K562 (cell line): ENCODE results near the gene MRPL32.

ENCODE experiments used
- CBFB ChIP-seq: sonication (generic); formaldehyde crosslinking; IDR thresholded peaks from 2 replicates; pipeline ENCODE4 v1.4.0; 2020; ENCODE audit warnings: mild to moderate bottlenecking, missing genetic modification reagents
- FOXP4 ChIP-seq: sonication (generic); formaldehyde crosslinking; IDR thresholded peaks from 2 replicates; pipeline ENCODE4 v1.8.0; 2022; ENCODE audit warnings: mild to moderate bottlenecking, missing genetic modification reagents, borderline replicate concordance
- MCM7 ChIP-seq, 2 experiments: fragments of 450-650 bp; IDR thresholded peaks; 2 replicates each; pipeline ENCODE4 v1.6.1; 2016 to 2018
- POLR2A ChIP-seq: fragments of 450-650 bp; conservative IDR thresholded peaks from 2 replicates; pipeline ENCODE4 v1.6.1; 2016
- POLR2AphosphoS5 ChIP-seq: IDR thresholded peaks from 2 replicates; pipeline ENCODE4 v1.6.1; 2011; ENCODE audit warnings: mild to moderate bottlenecking, low read depth, low read length, moderate library complexity; ENCODE audit not compliant: control insufficient read depth, insufficient read depth
- RAD21 ChIP-seq, 2 experiments: fragments of 250-450 bp in 1 of 2; fragments of 450-650 bp in 1 of 2; sonication (Bioruptor Pico) in 1 of 2; formaldehyde crosslinking in 1 of 2; IDR thresholded peaks in 1 of 2; conservative IDR thresholded peaks in 1 of 2; 2 replicates each; pipeline versions ENCODE4 v1.4.0 to v1.8.0; 2020 to 2022; ENCODE audit warnings: mild to moderate bottlenecking in 2 of 2, moderate library complexity in 1 of 2
- SMAD4 ChIP-seq: fragments of 250-450 bp; sonication (Bioruptor Pico); conservative IDR thresholded peaks from 2 replicates; pipeline ENCODE4 v1.8.0; 2021; ENCODE audit warnings: inconsistent platforms, mild to moderate bottlenecking, moderate library complexity
- ZNF764 ChIP-seq: fragments of 250-450 bp; sonication (Bioruptor Pico); IDR thresholded peaks from 2 replicates; pipeline ENCODE4 v1.4.0; 2020; ENCODE audit warnings: low read depth, mild to moderate bottlenecking, moderate library complexity
- TF ChIP-seq, protein P1 (sequence below): fragments of 250-450 bp; sonication (Bioruptor Pico); IDR thresholded peaks from 2 replicates; pipeline ENCODE4 v1.8.0; 2021; ENCODE audit warnings: moderate library complexity, mild to moderate bottlenecking, inconsistent platforms
- TF ChIP-seq, protein P2 (sequence below), 3 experiments: IDR thresholded peaks in 2 of 3; conservative IDR thresholded peaks in 1 of 3; 2 replicates each; pipeline ENCODE4 v1.5.1; 2011 to 2012; ENCODE audit warnings: low read length in 3 of 3, mild to moderate bottlenecking in 3 of 3, control low read depth in 2 of 3, improper control_type of control experiment in 1 of 3, inconsistent platforms in 1 of 3, low read depth in 1 of 3, mixed read lengths in 1 of 3, moderate library complexity in 1 of 3; ENCODE audit not compliant: insufficient read depth in 2 of 3

DNA sequence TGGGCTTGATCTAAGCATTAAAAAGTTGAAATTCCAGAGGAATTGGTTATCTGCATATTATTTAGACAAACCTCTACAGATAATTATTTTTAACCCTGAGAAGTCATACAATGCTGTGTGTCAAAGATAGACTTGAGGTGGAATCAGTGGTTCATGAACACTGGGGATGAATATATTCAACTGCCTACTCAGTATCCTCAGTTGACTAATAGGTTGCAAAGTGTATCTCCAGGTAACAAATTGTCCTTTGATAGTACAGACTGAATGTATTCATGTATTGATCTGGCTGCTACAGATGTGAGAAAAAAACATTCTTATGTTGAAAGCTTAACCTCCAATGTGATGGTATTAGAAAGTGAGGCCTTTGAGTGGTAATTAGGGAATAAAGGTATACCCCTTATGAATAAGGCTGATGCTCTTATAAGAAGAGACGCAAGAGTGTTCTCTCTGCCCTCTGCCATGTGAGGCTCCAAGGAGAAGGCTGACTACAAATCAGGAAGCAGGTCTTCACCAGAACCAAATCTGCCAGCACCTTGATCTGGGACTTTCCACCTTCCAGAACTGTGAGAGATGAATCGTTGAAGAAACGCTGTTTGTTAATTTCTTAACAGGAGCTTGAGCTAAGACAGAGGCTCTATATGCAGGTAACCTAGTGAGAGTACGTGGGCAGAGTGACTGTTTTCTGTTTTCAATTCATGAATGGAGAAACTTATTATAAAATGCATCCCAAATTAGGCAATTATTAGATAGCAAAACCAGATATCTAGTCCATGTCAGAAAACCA lies 7.5 kb downstream of the MRPL32 start:
- TF ChIP-seq CBFB (CRISPR knock-in tag) (no peak), POLR2AphosphoS5 (peak; percentile 28; the same call in 1 of the 2 replicates), SMAD4 (no peak), ZNF764 (CRISPR knock-in tag) (no peak), RAD21 (CRISPR knock-in tag; conservative IDR thresholded peaks at IDR 0.05 in 1 of 2, IDR thresholded peaks at IDR 0.05 in 1 of 2) (no peak), FOXP4 (CRISPR knock-in tag) (no peak), MCM7 (IDR thresholded peaks at IDR 0.05) (no peak), POLR2A (no peak)
- TF ChIP-seq, protein P1, sequence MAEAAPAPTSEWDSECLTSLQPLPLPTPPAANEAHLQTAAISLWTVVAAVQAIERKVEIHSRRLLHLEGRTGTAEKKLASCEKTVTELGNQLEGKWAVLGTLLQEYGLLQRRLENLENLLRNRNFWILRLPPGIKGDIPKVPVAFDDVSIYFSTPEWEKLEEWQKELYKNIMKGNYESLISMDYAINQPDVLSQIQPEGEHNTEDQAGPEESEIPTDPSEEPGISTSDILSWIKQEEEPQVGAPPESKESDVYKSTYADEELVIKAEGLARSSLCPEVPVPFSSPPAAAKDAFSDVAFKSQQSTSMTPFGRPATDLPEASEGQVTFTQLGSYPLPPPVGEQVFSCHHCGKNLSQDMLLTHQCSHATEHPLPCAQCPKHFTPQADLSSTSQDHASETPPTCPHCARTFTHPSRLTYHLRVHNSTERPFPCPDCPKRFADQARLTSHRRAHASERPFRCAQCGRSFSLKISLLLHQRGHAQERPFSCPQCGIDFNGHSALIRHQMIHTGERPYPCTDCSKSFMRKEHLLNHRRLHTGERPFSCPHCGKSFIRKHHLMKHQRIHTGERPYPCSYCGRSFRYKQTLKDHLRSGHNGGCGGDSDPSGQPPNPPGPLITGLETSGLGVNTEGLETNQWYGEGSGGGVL (CRISPR knock-in tag), result no peak
- TF ChIP-seq, protein P2, sequence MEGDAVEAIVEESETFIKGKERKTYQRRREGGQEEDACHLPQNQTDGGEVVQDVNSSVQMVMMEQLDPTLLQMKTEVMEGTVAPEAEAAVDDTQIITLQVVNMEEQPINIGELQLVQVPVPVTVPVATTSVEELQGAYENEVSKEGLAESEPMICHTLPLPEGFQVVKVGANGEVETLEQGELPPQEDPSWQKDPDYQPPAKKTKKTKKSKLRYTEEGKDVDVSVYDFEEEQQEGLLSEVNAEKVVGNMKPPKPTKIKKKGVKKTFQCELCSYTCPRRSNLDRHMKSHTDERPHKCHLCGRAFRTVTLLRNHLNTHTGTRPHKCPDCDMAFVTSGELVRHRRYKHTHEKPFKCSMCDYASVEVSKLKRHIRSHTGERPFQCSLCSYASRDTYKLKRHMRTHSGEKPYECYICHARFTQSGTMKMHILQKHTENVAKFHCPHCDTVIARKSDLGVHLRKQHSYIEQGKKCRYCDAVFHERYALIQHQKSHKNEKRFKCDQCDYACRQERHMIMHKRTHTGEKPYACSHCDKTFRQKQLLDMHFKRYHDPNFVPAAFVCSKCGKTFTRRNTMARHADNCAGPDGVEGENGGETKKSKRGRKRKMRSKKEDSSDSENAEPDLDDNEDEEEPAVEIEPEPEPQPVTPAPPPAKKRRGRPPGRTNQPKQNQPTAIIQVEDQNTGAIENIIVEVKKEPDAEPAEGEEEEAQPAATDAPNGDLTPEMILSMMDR (IDR thresholded peaks at IDR 0.05 in 2 of 3, conservative IDR thresholded peaks at IDR 0.05 in 1 of 3; ENCODE audit: insufficient read depth in 2 of 3, low read depth in 1 of 3, low read length in 3 of 3), result no peak
